Adipocyte (in vitro differentiated cells): ENCODE measurements around the gene BMPR1A.

Experiments used
- DNase-seq: peaks from one replicate; pipeline ENCODE4 v3.0.0-alpha.2; 2015; ENCODE audit warnings: low read depth
- H3K27me3 ChIP-seq: replicated peaks from 2 replicates; pipeline ENCODE4 v1.7.0; 2013; ENCODE audit warnings: mild to moderate bottlenecking, low read length, moderate library complexity; ENCODE audit not compliant: control insufficient read depth, insufficient read depth
- H3K36me3 ChIP-seq: 2 replicates; pipeline ENCODE4 v1.7.0; 2013; ENCODE audit warnings: low read length, mild to moderate bottlenecking, moderate library complexity; ENCODE audit not compliant: control insufficient read depth, insufficient read depth, severe bottlenecking
- H3K4me1 ChIP-seq: 2 replicates; pipeline ENCODE4 v1.7.0; 2013; ENCODE audit warnings: mild to moderate bottlenecking, low read length, moderate library complexity; ENCODE audit not compliant: control insufficient read depth, insufficient read depth
- H3K4me3 ChIP-seq: 2 replicates; pipeline ENCODE4 v1.7.0; 2013; ENCODE audit warnings: mild to moderate bottlenecking, low read length, moderate library complexity
- H3K9ac ChIP-seq: 2 replicates; pipeline ENCODE4 v1.7.0; 2013; ENCODE audit warnings: mild to moderate bottlenecking, low read length, moderate library complexity
- H3K9me3 ChIP-seq: 2 replicates; pipeline ENCODE4 v1.7.0; 2013; ENCODE audit warnings: mild to moderate bottlenecking, low read length, moderate library complexity; ENCODE audit not compliant: control insufficient read depth

Gene BMPR1A

DNA sequence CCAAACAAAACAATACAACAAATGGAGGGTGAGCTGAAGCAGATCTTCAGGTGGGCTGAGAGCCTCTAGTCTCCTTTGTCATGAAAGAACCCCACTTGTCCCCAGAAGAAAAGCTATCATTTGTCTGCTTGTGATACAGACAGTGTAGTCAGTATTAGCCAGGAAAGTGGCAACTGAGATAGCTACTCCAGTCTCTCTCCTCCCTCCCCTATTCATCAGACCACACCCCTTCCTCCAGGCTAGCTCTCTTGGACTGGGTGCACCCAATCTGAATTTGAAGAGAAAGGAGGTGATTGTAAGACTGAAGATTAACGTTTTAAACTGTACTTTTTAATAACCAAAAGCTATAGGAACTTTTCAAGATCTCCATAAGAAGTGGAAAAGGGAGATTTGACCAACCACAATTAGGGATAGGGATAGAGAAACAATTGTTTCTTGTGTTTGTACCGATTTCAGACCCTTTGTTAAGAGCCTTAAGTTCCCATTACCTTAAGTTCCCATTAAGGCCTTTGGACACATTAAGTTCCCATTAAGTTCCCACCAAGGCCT, 14.1 kb downstream of the BMPR1A start:
- Histone ChIP-seq H3K4me1 (peaks cover 7% of the 10 kb centered on the region), H3K9ac (no peak overlapping the region), H3K36me3 (no peaks in the 10 kb centered on the region), H3K4me3 (no peak overlapping the region), H3K27me3 (no peaks in the 10 kb centered on the region), H3K9me3 (no peaks in the 10 kb centered on the region)
- no peak for DNase-seq

DNA sequence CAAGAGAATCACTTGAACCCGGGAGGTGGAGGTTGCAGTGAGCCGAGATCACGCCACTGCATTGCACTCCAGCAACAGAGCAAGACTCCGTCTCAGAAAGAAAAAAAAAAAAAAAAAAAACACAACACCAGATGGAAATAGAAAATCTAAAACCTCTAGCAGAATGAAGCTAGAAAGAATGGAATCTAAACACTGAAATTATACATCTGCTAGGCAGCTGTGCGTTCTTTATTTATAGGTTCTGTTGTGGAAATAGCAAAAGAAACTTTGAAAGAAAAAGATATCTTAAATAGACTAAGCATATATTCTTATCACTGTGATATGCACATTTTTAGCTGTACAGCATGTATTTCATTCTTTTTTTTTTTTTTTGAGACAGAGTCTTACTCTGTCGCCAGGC, 17.1 kb downstream of the BMPR1A start:
- Histone ChIP-seq H3K4me3 (no peak overlapping the region), H3K4me1 (peaks cover 14% of the 10 kb centered on the region), H3K9ac (no peak overlapping the region), H3K27me3 (no peaks in the 10 kb centered on the region), H3K9me3 (no peaks in the 10 kb centered on the region), H3K36me3 (no peaks in the 10 kb centered on the region)
- no peak for DNase-seq

DNA sequence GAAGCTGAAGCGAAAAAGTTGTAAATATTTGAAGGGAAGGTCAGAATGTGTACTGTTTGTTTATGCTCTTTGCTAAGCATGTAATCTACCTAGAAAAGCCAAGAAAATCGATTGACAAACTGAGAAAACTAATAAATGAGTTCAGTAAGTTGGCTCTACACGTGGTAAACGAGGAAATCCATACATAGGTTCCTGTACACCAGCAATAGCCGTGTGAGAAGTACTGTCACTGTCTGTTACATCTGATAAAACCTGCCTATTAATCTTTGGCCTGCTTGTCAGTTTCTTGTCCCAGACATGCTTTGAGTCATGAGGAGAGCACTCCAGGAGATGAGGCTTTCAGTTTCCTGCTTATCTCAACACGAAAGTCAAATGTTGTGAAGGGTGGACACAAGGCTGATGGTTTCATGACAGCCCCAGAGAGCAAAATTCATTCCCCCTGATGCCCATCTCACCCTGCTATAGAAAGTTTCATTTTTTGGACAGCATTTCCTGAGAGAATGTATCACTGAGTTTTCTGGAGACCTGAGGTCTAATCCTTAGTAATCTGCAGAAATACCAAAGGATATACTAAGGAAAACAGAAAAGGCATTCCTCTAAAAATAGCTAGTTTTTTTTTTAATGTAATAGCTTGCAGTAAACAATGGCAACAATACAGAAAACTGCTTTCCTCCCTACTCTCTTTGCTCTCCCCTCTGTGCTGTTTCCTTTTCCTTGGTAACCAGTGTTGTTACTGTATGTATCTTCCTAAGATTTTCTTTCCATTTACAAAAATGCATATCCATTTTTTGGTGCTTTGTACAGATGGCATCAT, 18.8 kb downstream of the BMPR1A start:
- Histone ChIP-seq H3K27me3 (no peaks in the 10 kb centered on the region), H3K4me3 (peak overlapping the region; percentile 8), H3K4me1 (peaks cover 22% of the 10 kb centered on the region), H3K9ac (no peak overlapping the region), H3K9me3 (no peaks in the 10 kb centered on the region), H3K36me3 (no peaks in the 10 kb centered on the region)
- peak; percentile 56 for DNase-seq

DNA sequence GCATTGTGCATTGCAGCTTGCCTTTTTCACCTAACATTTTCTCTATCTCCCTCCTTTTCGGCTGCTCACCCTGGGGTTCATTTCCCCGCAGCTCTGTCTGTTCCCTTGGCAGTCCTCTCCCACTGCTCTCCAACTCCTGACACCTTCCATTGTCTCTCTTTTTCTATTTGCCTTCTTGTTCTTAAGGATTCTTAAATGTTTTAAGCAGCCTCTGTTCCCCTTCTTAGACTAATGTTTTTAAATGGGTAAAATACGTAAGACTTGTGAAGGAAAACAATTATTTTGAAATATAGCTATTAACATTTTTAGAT, 19.4 kb downstream of the BMPR1A start:
- H3K36me3 ChIP-seq = no peaks in the 10 kb centered on the region
- peaks cover 22% of the 10 kb centered on the region for H3K4me1 ChIP-seq
- no peaks in the 10 kb centered on the region for H3K9me3 ChIP-seq
- no peaks in the 10 kb centered on the region for H3K27me3 ChIP-seq
- DNase-seq = no peak
- H3K9ac ChIP-seq = no peak overlapping the region
- no peak overlapping the region for H3K4me3 ChIP-seq

DNA sequence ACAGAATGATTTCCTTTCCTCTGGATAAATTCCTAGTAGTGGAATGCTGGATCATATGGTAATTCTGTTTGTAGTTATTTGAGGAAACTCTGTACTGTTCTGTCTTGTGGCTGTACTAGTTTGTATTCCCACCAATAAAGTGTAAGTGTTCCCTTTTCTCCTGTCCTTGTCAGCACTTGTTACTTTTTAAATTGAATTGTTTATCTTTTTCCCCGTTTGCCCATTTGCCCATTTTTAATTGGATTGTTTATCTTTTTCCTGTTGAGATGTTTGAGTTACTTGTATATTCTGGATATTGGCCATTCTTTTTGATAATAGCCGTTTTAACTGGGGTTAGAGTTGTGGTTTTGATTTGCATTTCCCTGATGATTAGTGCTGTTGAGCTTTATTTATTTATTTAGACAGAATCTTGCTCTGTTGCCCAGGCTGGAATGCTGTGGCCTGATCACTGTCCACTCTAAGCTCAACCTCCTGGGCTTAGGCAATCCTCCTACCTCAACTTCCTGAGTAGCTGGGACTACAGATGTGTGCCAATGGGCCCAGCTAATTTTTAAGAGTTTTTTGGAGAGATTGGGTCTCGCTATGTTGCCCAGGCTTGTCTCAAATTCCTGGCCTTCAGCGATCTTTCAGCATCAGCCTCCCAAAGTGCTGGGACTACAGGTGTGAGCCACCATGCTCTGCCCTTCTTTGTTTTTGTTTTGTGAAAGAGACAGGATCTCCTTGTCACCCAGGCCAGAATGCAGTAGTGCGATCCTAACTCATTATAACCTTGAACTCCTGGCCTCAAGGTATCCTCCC, 23.0 kb downstream of the BMPR1A start:
- DNase-seq = peak; percentile 32
- H3K9ac ChIP-seq = no peak overlapping the region

DNA sequence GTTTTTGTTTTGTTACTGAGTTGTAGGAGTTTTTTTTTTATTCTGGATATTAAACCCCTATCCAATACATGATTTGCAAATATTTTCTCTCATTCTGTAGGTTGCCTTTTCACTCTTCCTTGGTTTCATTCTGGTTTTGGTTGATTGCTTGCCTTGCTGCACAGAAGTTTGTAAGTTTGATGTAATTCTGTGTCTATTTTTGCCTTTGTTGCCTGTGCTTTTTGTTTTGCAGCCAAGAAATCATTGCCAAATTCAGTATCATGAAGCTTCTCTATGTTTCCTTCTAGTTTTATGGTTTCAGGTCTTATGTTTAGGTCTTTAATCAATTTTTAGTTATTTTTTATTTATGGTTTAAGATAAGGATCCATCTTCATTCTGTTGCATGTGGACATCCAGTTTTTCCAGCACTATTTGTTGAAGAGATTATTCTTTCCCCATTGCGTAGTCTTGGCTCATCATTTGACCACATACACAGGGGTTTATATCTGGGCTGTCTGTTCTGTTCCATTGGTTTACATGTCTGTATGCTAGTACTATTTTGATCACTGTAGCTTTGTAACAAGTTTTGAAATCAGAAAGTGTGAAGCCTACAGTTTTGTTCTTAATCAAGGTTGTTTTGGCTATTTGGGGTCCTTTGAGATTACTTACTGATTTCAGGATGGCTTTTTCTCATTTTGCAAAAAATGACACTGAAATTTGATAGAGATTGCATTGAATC, 26.4 kb downstream of the BMPR1A start:
- Histone ChIP-seq H3K4me3 (peak overlapping the region; percentile 16), H3K9me3 (no peaks in the 10 kb centered on the region), H3K9ac (no peak overlapping the region), H3K36me3 (no peaks in the 10 kb centered on the region), H3K27me3 (no peaks in the 10 kb centered on the region), H3K4me1 (peaks cover 57% of the 10 kb centered on the region)
- DNase-seq = no peak

More for the DNA sequence above, 23.0 kb downstream of the BMPR1A start:
- Histone ChIP-seq H3K9me3 (no peaks in the 10 kb centered on the region), H3K27me3 (no peaks in the 10 kb centered on the region), H3K36me3 (no peaks in the 10 kb centered on the region), H3K4me3 (no peak overlapping the region), H3K4me1 (peaks cover 44% of the 10 kb centered on the region)

DNA sequence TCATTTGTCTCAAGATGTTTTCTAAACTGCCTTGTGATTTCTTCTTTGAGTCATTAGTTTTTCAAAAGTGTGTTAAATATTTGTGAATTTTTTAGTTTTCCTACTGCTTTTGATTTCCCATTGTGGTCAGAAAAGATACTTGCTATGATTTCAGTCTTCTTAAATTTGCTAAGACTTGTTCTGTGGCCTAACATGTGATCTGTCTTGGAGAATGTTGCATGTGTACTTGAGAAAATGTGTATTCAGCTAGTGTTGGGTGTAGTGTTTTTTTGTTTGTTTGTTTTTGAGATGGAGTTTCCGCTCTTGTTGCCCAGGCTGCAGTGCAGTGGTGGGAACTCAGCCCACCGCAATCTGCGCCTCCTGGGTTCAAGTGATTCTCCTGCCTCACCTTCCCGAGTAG, 28.6 kb downstream of the BMPR1A start:
- no peaks in the 10 kb centered on the region for H3K36me3 ChIP-seq
- peak; percentile 31 for DNase-seq
- peaks cover 50% of the 10 kb centered on the region for H3K4me1 ChIP-seq
- no peak overlapping the region for H3K4me3 ChIP-seq
- no peaks in the 10 kb centered on the region for H3K9me3 ChIP-seq
- H3K27me3 ChIP-seq = no peaks in the 10 kb centered on the region
- H3K9ac ChIP-seq = no peak overlapping the region

DNA sequence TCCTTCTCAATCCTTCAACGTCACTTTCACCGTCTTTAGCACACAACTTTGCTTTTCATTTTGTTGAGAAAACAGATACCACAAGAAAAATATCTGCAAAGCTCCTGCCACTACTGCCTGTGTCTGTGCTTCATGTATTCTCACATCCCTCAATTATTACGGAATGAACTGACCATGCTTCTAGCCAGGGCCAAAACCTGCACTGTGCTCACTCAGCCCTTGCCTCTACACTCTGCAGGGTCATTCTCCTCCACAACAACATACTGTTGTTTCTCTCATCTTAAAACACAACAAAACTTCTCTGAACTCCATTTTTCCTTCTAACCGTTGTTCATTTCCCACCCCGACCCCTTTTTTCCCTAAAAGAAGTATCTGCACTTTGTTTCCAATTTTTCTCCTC, 29.5 kb downstream of the BMPR1A start:
- Histone ChIP-seq H3K9ac (no peak overlapping the region), H3K9me3 (no peaks in the 10 kb centered on the region), H3K27me3 (no peaks in the 10 kb centered on the region), H3K36me3 (no peaks in the 10 kb centered on the region), H3K4me3 (no peak overlapping the region), H3K4me1 (peaks cover 50% of the 10 kb centered on the region)
- DNase-seq = no peak

DNA sequence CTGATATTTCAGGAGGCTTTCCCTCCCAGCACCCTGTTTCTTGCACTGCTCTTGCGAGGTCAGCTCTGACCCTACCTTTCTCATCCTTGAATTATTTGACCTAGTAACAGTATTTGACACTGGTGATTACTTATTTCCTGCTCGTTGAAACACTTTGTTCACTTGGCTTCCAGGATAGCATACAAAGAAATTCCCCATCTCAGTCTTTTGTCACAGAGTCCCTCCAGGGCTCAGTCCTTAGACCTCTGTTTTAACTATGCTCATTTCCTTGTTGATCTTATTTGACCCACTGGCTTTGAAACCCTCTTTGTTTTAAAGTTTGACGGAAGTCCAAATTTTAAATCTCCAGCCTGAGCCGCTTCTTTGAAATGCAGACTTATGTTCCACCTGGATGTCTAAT, 29.9 kb downstream of the BMPR1A start:
- Histone ChIP-seq H3K27me3 (no peaks in the 10 kb centered on the region), H3K36me3 (no peaks in the 10 kb centered on the region), H3K4me1 (peaks cover 50% of the 10 kb centered on the region), H3K9me3 (no peaks in the 10 kb centered on the region), H3K9ac (no peak overlapping the region), H3K4me3 (no peak overlapping the region)
- no peak for DNase-seq

DNA sequence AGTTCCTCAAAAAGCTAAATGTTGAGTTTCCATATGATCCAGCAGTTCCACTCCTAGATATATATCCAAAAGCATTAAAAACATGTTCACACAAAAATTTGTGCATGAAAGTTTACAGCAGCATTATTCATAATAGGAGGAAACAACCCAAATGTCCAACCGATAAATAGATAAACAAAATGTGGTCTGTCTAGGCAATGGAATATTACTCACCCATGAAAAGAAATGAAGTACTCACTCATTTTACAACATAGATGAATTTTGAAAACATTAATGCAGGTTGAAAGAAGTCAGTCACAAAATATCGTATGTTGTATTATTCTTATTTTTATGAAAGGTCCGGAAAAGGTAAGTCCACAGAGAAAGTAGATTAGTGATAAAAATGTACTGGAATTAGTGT, 34.0 kb downstream of the BMPR1A start:
- DNase-seq = no peak
- Histone ChIP-seq H3K36me3 (peaks cover 5% of the 10 kb centered on the region), H3K9ac (no peak overlapping the region), H3K4me1 (peaks cover 17% of the 10 kb centered on the region), H3K4me3 (no peak overlapping the region), H3K27me3 (no peaks in the 10 kb centered on the region), H3K9me3 (no peaks in the 10 kb centered on the region)
